Testis (tissue), 3 donors: Measurements from ENCODE around the gene TDRD3. TPM values are rescaled to one million over a fixed set of nuclear protein-coding genes. Genes with fewer than 3 reads are reported as not detected.

ENCODE experiments used
- DNase-seq: peaks from one replicate; pipeline ENCODE4 v3.0.0-alpha.2; 2019
- H3K27ac ChIP-seq, 2 donors: fragments of 200-600 bp; sonication (generic); one replicate each; pipeline ENCODE4 v1.5.1; 2019
- H3K27me3 ChIP-seq: fragments of 200-600 bp; sonication (generic); one replicate; pipeline ENCODE4 v1.5.1; 2019
- H3K36me3 ChIP-seq: fragments of 200-600 bp; sonication (generic); one replicate; pipeline ENCODE4 v1.5.1; 2017; ENCODE audit warnings: low read depth; ENCODE audit errors: missing control alignments
- H3K4me1 ChIP-seq: fragments of 200-600 bp; sonication (generic); one replicate; pipeline ENCODE4 v1.5.1; 2019
- H3K4me3 ChIP-seq, 2 donors: fragments of 200-600 bp; sonication (generic); one replicate each; pipeline ENCODE4 v1.5.1; 2017 to 2019
- H3K9me3 ChIP-seq: fragments of 200-600 bp; sonication (generic); one replicate; pipeline ENCODE4 v1.5.1; 2017
- CTCF ChIP-seq, 3 experiments: fragments of 450-650 bp in 2 of 3; fragments of 200-600 bp in 1 of 3; sonication (generic) in 1 of 3; IDR thresholded peaks; one replicate each; pipeline ENCODE4 v1.5.1; 2016 to 2019; ENCODE audit warnings: antibody characterized with exemption in 3 of 3, mild to moderate bottlenecking in 2 of 3, moderate library complexity in 1 of 3
- POLR2A ChIP-seq: fragments of 450-650 bp; IDR thresholded peaks from one replicate; pipeline ENCODE4 v1.6.1; 2017; ENCODE audit warnings: antibody characterized with exemption, mild to moderate bottlenecking, moderate library complexity
- WGBS, 2 donors: methylation state at CpG; one replicate each; pipeline ENCODE4 v1.1.5; 2018; 5-methylcytosine and 5-hydroxymethylcytosine counted together
- intact Hi-C: fragments of 100-400 bp; cut with DNase I; formaldehyde crosslinking; loops from one replicate; pipeline ENCODE4 v1.15.1; 2023; ENCODE audit warnings: low total_unique reads
- polyA plus RNA-seq: library from polyadenylated mRNA; stranded (reverse); fragments of 350-450 nt; fragmentation: Illumina TruSeq; extraction: RNeasy Lipid Tissue Mini Kit (QIAGEN cat#74804); gene quantifications from one replicate; pipeline ENCODE4 v1.2.3, GENCODE V29; 2014; ENCODE audit warnings: low read depth, low replicate concordance; ENCODE audit not compliant: insufficient read depth
- total RNA-seq, 2 donors: library from RNA; depleted of rRNA; stranded (reverse); fragments of >200 nt; gene quantifications; one replicate each; pipeline ENCODE4 v1.2.3, GENCODE V29; 2016

Gene TDRD3
- total and polyA plus RNA-seq, 3 donors from 2014 or later: 21.8 to 30.4 (median 28.8) TPM

DNA sequence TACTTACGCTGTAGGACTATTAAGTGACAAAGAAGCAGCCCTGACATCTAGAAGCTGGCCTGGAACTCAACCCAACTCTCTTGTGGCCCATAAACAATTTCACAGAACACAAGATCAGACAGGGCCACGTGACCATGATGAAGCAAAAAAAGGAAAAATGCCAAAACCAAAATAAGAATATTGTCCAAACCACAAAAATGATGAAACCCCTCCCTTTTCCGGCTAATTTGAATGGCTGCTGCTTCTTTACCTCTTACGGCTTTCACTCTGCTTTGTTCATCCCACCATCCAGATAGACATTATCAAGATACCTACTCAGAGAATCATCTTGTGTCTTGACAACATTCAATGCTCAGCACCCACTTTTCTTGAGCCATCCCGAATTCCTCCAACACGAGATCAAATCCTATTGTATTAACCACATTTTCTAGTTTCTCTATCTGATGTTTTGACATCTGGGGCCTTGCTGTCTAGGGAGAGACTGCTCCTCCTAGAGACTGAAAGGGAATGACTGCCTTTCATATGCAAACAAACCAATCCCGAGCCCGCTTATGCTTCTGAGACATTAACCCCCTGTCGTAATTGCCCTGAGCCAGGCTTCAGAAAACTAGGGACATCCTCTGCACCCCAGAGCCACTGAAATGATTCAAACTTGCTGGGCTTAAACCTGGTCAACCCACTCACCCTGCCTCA, 186.3 kb downstream of the TDRD3 start:
- Histone ChIP-seq H3K27ac (no peak overlapping the region), H3K27me3 (no peaks in the 10 kb centered on the region), H3K4me1 (no peaks in the 10 kb centered on the region), H3K9me3 (no peaks in the 10 kb centered on the region), H3K36me3 (no peaks in the 10 kb centered on the region), H3K4me3 (no peak overlapping the region)
- TF ChIP-seq POLR2A: no peak
- no peak for TF ChIP-seq CTCF (IDR thresholded peaks at IDR 0.05)
- 63 to 73% methylated on average over 9 of the region's 9 CpGs for WGBS, 2 donors
- no peak for DNase-seq
- intact Hi-C loops: no loop called here

GRCh38 chr13:60583911-60584753, 187.1 kb downstream of the TDRD3 start:
- Histone ChIP-seq H3K27ac (no peak overlapping the region), H3K4me1 (no peaks in the 10 kb centered on the region), H3K9me3 (no peaks in the 10 kb centered on the region), H3K27me3 (no peaks in the 10 kb centered on the region), H3K36me3 (no peaks in the 10 kb centered on the region), H3K4me3 (peak overlapping the region in 1 of 2 donors; percentile 1)
- peak; percentile 19 for DNase-seq
- intact Hi-C loops: no loop called here
- TF ChIP-seq POLR2A (no peak), CTCF (IDR thresholded peaks at IDR 0.05) (no peak)
- 60 to 63% methylated on average over 15 of the region's 15 CpGs for WGBS, 2 donors

DNA sequence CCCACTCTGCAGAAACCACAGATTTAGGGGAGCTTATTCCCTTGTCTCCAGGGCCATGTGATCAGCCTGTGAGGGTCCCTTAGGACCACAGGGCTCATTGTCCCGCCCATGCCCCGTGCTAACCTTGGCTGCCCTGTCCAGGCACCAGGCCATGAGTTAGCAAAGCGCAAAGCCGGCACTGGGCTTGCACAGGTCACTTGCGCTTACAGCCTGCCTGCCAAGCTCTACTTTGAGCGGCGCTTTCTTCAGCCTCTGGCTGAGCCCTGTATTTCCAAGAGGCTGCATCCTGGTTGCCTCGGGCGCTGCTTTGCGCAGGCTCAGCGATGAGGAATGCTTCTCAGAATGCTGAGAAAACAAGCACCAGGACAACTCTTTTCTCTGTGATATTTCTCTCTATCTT, 188.0 kb downstream of the TDRD3 start:
- Histone ChIP-seq H3K4me3 (peak overlapping the region in 1 of 2 donors; percentile 1), H3K27me3 (no peaks in the 10 kb centered on the region), H3K4me1 (no peaks in the 10 kb centered on the region), H3K36me3 (no peaks in the 10 kb centered on the region), H3K27ac (no peak overlapping the region), H3K9me3 (no peaks in the 10 kb centered on the region)
- intact Hi-C loops: no loop called here
- DNase-seq: no peak
- 42 to 58% methylated on average over 6 to 11 of the region's 11 CpGs for whole genome bisulfite sequencing, 2 donors
- no peak for TF ChIP-seq CTCF (IDR thresholded peaks at IDR 0.05)
- TF ChIP-seq POLR2A: no peak

GRCh38 chr13:60590800-60591747, 194.1 kb downstream of the TDRD3 start:
- Histone ChIP-seq H3K27ac (no peak overlapping the region), H3K4me1 (no peaks in the 10 kb centered on the region), H3K9me3 (no peaks in the 10 kb centered on the region), H3K27me3 (no peaks in the 10 kb centered on the region), H3K4me3 (no peak overlapping the region), H3K36me3 (no peaks in the 10 kb centered on the region)
- no peak for DNase-seq
- 73 to 74% methylated on average over 18 of the region's 18 CpGs for WGBS, 2 donors
- intact Hi-C loops: no loop called here
- TF ChIP-seq POLR2A: no peak
- TF ChIP-seq CTCF (IDR thresholded peaks at IDR 0.05): no peak
